NK-92 treated with Interleukin-12 subunit alpha and Interleukin-12 subunit beta, amount 100 ng/mL, for 24 hours (cell line): ENCODE measurements around the gene TBL1XR1.
"Not testable (repeated sequence)": the region's sequence is repeated elsewhere in the genome, so short reads cannot be mapped to it uniquely, and the experiment has no call there.

Experiments
- DNase-seq: peaks from one replicate; lab custom pipeline; 2025; lab: John Stamatoyannopoulos, UW

The TBL1XR1 gene

GRCh38 chr3:177181418-177181817 is 15.9 kb downstream of the TBL1XR1 start:
- no peak for DNase-seq

GRCh38 chr3:177180506-177180905 is 16.8 kb downstream of the TBL1XR1 start:
- DNase-seq, result no peak

- no peak for DNase-seq
Observed at GRCh38 chr3:177179281-177180067, 17.8 kb downstream of the TBL1XR1 start.

- no peak for DNase-seq
Observed at GRCh38 chr3:177177749-177178221, 19.5 kb downstream of the TBL1XR1 start.

DNA sequence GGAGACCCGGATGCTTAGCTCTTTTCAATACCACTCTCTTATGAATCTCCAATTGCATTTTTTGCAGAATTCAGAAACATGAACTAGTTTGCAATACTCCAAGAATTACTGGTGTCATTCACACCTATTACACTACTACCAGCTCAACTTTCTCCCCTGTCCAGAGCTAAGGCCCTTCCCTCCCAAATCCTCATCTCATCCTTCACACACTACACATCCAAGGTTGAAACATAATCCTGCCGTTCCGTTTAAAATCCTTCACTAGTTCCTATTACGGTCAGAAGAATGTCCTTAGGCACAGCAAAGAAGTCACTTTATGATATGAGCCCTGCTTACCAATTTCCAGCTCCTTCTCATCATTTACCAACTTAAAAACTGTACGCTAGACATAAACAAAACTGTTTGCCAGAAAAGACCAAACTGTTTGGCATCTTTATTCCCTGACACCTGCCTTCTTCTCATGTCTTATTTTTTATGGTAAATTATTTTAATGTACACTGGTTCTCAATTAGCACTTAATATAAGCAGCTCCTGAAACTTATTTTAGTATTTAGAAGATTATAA is 22.6 kb downstream of the TBL1XR1 start:
- DNase-seq, result no peak

DNA sequence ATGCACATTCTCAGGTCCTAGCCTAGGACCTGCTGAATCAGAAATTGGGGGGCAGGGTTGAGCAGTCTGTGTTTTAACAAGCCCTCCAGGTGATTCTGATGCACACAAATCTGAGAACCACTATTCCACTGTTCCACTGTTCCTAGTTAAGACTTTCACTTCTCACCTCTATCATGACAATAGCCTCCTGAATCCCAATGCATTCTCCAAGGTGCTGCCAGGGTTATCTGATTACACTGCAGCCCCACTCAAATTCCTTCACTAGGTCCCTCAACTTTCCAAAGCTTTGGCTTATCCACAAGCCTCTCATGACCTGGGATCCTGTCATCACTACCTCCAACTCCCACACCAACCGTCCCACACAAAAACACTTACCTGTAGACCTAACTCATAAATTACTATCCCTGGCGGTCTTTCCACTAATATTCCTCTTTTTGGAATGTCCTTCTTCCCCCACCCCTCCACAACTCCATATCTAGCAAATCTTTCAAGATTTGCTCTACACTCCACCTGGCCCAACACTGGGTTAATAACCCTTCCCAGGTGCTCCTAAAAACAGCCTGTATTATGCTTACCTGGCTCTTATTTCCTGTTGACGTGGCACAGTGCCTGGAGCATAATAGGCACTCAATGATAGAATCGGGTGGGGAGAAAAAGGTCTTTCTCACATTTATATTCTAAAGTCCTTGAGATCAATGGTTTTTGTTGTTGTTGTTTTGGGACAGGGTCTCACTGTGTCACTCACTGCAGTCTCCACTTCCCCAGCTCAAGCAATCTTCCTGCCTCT is 27.2 kb downstream of the TBL1XR1 start:
- DNase-seq, result no peak

GRCh38 chr3:177168431-177168830 is 28.9 kb downstream of the TBL1XR1 start:
- DNase-seq, result no peak

DNA sequence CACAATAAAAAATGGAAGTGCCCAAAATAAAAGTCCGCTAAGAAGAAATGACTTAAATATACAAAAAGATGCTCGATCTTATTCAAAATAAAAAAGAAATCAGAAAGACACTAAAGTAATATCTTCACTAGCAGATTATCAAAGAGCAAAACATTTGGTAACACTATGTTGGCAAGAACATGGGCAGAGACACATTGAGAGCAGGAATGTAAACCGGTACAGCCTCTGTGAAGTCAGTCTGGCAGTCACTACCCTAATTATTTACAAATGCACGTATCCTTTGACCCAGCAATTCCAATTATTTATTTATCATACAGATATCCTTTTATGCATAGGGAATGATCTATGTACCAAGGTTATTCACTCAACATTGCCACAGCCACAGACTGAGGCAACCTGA is 34.5 kb downstream of the TBL1XR1 start:
- DNase-seq, result no peak

DNA sequence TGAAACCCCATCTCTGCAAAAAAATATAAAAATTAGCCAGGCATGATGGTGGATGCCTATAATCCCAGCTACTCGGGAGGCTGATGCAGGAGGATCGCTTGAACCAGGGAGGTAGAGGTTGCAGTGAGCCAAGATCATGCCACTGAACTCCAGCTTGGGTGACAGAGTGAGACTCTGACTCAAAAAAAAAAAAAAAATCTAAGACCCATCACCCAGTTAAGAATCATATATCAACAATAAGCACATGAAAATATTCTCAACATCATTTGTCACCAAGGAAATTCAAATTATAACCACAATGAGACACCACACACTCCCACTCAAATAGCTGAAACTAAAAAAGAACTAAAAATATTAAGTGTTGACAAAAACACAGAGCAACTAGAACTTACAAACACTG is 35.7 kb downstream of the TBL1XR1 start:
- not testable (repeated sequence) for DNase-seq

GRCh38 chr3:177158461-177158860 is 38.8 kb downstream of the TBL1XR1 start:
- no peak for DNase-seq

GRCh38 chr3:177157492-177157891 is 39.8 kb downstream of the TBL1XR1 start:
- DNase-seq, result no peak

GRCh38 chr3:177154733-177155132 is 42.5 kb downstream of the TBL1XR1 start:
- no peak for DNase-seq

- no peak for DNase-seq
Observed at GRCh38 chr3:177150970-177151627, 46.2 kb downstream of the TBL1XR1 start.

- no peak for DNase-seq
Observed at GRCh38 chr3:177150218-177150916, 46.9 kb downstream of the TBL1XR1 start.

DNA sequence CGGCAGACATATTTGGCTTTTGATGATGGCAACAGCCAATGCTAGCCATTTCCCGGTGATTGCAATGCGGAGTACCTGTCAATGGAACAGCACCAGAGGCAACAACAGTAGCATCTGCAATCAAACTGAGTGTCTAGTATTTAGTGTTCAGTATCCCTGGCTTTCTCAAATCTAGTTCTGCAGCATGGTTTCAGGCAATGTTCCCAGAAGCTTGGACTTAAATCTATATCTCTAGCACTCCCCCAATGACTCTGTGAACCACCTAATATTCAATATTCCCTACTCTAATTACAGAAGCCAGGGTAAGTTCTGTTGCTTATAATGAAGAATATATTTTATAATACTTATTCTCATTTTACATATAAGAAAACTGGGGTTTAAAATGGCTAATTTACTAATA is 48.2 kb downstream of the TBL1XR1 start:
- DNase-seq, result no peak

- no peak for DNase-seq
Observed at GRCh38 chr3:177147790-177148189, 49.5 kb downstream of the TBL1XR1 start.

- no peak for DNase-seq
Observed at GRCh38 chr3:177146646-177147045, 50.6 kb downstream of the TBL1XR1 start.

DNA sequence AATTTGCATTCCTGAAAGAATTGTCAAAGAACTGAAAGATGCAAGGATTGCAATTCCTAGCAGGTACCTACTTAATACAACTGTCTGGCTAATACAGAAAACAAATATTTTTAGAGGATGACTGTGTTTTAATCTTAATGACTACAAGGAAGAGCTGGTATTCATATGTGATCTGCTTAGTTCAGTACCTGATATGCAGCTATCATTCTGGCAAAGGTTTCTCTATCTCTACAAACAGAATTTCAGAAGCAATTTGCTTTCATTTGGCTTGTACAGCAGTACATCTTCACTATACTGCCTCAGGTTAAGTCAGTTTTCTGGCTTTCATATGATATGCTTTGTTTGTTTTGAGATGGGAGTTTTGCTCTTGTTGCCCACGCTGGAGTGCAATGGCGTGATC is 51.3 kb downstream of the TBL1XR1 start:
- no peak for DNase-seq

DNA sequence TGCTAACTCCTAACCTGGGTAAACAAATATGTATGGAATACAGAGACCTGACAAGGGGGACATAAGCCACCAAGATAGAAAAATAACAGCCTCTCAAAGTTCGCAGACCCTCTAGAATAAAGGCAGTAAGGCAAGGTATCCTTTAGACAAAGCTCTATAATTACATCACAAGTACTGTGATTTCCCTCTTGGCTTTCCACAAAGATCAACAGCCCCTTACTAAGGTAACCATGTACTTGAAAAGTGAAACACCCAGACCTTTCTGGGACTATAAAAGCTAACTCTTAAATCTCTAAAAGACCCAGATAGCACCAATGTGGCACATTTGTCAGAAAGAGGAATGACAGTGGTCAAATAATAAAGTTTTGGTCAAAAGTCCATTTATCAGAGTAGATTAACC is 51.9 kb downstream of the TBL1XR1 start:
- DNase-seq, result no peak

DNA sequence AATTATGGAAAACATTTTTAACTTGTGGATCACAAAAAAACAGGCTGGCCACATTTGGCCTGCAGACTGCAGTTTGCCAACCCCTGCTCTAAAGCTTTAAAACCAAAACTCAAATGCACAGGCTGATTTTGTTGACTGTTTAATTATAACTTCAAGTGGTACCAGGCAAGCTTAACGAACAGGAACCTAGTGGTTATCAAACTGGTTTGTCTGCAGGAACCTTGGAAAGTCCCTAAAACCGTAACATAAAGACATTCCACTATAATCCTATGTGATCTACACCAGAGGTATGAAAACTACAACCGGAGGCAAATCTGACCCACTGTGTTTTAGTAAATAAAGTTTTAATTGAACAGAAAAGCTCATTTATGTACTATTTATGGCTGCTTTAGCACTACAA is 52.4 kb downstream of the TBL1XR1 start:
- DNase-seq, result no peak

GRCh38 chr3:177141899-177142646 is 55.2 kb downstream of the TBL1XR1 start:
- DNase-seq, result no peak
